C4-2B (cell line): ENCODE results near the gene TRIM40.
"Not testable (repeated sequence)": the region's sequence is repeated elsewhere in the genome, so short reads cannot be mapped to it uniquely, and the experiment has no call there.

Source experiments
- H3K27ac ChIP-seq: fragments of 450-650 bp; 2 replicates; pipeline ENCODE4 v1.5.1; 2017
- ZFX ChIP-seq: fragments of 450-650 bp; IDR thresholded peaks from 2 replicates; pipeline ENCODE4 v1.6.1; 2017
- TF ChIP-seq, protein P1 (sequence below): fragments of 450-650 bp; conservative IDR thresholded peaks from 2 replicates; pipeline ENCODE4 v1.5.1; 2017; ENCODE audit warnings: mild to moderate bottlenecking

Gene TRIM40

DNA sequence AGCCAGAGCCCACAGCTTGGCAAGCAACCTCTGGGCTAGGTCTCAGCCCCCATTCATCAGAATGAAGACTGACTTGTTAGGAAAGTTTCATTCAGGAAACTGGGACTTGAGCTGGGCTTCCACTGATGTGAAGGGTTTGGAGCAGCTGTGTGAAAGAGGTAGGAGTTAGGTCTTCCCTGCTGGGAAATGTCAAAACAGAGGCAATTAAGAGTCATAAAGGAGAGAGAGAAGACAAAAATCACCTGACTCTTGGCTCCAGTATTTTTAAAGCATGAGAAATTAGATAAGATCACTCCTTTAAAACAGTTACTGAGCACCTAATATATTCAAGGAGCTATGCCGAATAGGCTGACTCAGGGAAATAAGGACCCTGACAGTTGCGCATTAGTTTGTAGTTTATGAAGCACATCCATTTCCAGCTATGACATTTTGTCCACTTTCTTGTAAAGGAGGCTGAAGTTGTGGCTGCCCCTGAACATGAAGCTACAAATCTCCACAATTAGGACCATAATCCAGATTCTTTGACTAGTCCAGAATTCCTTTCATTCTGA is 3.9 kb upstream of the TRIM40 start:
- TF ChIP-seq ZFX: no peak
- TF ChIP-seq, protein P1, sequence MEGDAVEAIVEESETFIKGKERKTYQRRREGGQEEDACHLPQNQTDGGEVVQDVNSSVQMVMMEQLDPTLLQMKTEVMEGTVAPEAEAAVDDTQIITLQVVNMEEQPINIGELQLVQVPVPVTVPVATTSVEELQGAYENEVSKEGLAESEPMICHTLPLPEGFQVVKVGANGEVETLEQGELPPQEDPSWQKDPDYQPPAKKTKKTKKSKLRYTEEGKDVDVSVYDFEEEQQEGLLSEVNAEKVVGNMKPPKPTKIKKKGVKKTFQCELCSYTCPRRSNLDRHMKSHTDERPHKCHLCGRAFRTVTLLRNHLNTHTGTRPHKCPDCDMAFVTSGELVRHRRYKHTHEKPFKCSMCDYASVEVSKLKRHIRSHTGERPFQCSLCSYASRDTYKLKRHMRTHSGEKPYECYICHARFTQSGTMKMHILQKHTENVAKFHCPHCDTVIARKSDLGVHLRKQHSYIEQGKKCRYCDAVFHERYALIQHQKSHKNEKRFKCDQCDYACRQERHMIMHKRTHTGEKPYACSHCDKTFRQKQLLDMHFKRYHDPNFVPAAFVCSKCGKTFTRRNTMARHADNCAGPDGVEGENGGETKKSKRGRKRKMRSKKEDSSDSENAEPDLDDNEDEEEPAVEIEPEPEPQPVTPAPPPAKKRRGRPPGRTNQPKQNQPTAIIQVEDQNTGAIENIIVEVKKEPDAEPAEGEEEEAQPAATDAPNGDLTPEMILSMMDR: no peak
- no peak overlapping the region for H3K27ac ChIP-seq

DNA sequence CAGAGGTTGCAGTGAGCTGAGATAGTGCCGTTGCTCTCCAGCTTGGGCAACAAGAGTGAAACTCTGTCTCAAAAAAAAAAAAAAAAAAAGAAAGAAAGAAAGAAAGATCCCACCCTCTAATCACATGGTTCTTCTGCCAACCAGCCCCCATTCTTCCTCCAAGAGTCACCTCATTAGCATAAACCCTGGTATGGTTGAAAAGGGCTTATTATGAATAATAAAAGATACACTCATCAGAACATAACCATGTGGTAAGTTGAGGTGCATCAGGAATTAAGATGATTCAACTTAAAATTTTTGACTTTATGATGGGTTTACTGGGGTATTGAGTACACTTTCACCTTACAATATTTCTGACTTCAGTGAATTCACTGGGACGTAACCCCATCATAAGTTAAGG is 793 bp upstream of the TRIM40 start:
- H3K27ac ChIP-seq: no peak overlapping the region
- TF ChIP-seq ZFX: no peak
- TF ChIP-seq, protein P1: no peak

DNA sequence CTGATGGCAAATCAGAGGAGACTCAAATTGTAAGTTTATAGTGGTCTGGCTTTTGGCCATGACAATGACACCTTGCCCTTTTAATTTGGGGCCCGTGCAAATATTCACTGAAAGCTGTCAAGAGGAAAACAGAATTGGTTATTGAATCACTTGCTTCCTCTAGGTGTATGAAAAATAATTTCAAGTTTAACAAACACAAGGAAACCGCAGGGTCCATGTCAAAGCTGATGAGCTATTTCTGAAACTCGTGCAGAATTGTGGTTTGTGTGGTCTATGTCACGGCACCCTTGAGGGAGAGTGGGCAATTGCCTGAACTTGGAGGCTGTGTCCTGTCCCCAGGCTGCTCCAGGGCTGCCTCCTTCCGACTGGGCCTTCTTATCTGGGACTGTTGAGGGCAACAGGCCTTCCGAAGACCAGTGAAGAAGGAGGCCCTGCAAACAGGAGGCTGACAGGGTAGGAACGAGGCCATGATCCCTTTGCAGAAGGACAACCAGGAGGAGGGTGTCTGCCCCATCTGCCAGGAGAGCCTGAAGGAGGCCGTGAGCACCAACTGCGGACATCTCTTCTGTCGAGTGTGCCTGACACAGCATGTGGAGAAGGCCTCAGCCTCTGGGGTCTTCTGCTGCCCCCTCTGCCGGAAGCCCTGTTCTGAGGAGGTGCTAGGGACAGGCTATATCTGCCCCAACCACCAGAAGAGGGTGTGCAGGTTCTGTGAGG is 788 bp downstream of the TRIM40 start:
- H3K27ac ChIP-seq: no peak overlapping the region
- no peak for TF ChIP-seq ZFX
- TF ChIP-seq, protein P1: no peak

DNA sequence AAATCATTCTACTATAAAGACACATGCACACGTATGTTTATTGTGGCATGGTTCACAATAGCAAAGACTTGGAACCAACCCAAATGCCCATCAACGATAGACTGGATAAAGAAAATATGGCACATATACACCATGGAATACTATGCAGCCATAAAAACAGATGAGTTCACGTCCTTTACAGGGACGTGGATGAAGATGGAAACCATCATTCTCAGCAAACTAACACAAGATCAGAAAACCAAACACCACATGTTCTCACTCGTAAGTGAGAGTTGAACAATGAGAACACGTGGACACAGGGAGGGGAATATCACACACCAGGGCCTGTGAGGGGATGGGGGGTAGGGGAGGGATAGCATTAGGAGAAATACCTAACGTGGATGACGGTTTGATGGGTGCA is 4.3 kb downstream of the TRIM40 start:
- not testable (repeated sequence) for H3K27ac ChIP-seq

DNA sequence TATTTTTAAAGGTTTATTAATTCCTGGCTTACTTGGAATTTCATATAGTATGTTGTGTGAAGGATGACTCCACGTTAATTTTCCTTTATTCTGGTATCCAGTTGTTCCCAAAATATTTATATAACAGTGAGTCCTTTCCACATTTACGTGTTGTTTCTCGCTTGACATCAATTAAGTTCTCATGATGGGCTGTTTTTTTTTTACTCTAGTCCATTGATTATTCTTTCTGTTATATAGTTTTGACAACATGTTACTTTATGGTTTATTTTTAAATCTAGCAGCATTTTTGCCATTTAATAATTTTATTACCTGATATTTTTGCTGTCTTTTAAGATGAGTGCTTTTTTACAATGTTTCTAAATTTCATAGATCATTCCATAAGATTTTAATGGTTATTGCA is 6.7 kb downstream of the TRIM40 start:
- no peak overlapping the region for H3K27ac ChIP-seq
- TF ChIP-seq, protein P1: no peak
- no peak for TF ChIP-seq ZFX

DNA sequence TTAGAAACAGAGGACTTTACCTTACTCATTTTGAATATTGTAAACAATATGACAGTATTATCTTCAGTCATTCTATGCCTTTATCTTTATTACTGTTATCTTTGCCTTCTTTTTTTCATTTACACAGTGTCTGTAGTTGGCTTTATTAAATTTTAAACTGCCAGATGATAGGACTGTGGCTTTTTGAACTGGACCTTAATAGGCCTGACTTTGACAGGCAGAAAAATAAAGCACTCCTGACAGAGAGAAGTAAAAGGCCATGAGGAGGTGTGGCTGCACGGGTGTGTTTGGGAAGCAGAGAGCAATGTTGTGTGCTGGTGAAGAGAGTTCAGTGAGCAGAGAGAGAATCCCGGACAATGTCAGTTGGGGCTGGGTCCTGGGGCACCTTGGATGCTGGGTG is 7.8 kb downstream of the TRIM40 start:
- TF ChIP-seq ZFX: no peak
- TF ChIP-seq, protein P1: no peak
- H3K27ac ChIP-seq: no peak overlapping the region

DNA sequence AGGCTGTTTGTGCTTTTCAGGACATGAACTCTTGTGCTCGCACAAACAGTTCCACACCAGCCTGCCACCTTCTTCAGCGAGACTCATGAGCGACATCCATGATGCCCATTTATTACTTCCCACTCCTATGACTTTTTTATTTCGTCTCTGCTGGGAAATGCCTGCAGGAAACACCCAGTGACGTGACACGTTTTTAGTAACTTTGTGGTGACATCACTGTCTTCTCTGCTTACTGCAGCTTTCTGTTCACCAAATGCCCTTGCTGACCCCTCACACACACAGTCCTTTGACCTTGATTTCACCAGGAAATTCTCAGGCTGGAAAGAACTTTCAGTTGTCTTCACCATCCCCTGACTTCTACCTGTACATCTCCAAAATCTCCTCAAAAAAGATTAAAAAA is 8.9 kb downstream of the TRIM40 start:
- no peak for TF ChIP-seq ZFX
- TF ChIP-seq, protein P1: no peak
- H3K27ac ChIP-seq: no peak overlapping the region

DNA sequence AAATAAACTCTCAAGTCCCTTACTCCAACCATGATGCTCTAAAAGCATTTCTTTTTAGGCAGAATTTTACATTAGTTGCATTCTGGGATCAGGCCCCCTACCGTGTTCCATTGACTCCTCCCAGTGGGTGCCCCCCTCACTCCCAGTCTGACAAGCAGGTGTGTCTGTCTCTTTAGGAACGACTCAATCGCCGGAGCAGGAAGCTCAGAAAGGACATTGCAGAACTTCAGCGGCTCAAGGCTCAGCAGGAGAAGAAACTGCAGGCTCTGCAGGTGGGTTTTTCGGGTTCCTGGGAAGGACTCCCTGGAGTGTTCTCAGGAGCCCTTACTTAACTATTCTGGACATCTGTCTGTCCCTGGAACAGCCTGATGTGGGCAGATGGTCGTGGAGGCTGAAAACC is 9.9 kb downstream of the TRIM40 start:
- TF ChIP-seq, protein P1: no peak
- no peak for TF ChIP-seq ZFX
- no peak overlapping the region for H3K27ac ChIP-seq
